Lower leg skin (tissue), 4 donors: ENCODE measurements around the gene FAM170B. TPM values are rescaled to one million over a fixed set of nuclear protein-coding genes. Genes with fewer than 3 reads are reported as not detected.

Source experiments
- DNase-seq, 2 donors: peaks; one replicate each; pipeline ENCODE4 v3.0.0-alpha.2; 2019; ENCODE audit warnings: low spot score in 2 of 2
- H3K4me3 ChIP-seq: fragments of 200-600 bp; sonication (generic); 2 replicates; pipeline ENCODE4 v1.5.1; 2017; ENCODE audit warnings: mild to moderate bottlenecking, low read depth; ENCODE audit not compliant: poor library complexity, severe bottlenecking
- POLR2A ChIP-seq, 2 donors: fragments of 450-650 bp; IDR thresholded peaks; one replicate each; pipeline ENCODE4 v1.6.1; 2016 to 2017; ENCODE audit warnings: antibody characterized with exemption in 2 of 2, mild to moderate bottlenecking in 1 of 2, moderate library complexity in 1 of 2
- WGBS, 2 donors: methylation state at CpG; one replicate each; pipeline ENCODE4 v1.1.5; 2018; 5-methylcytosine and 5-hydroxymethylcytosine counted together
- intact Hi-C: fragments of 100-400 bp; cut with DNase I; formaldehyde crosslinking; loops from one replicate; pipeline ENCODE4 v1.15.0; 2023; ENCODE audit warnings: low total_unique reads
- total RNA-seq, 4 donors: library from RNA; depleted of rRNA; stranded (reverse); fragments of >200 nt; gene quantifications; one replicate each; pipeline ENCODE4 v1.1.0, GENCODE V29; 2016
- TF ChIP-seq, protein P1 (sequence below), 3 donors: fragments of 450-650 bp; IDR thresholded peaks; one replicate each; pipeline ENCODE4 v1.5.1; 2016; ENCODE audit warnings: antibody characterized with exemption in 3 of 3, mild to moderate bottlenecking in 3 of 3, moderate library complexity in 2 of 3

The FAM170B gene
- total RNA-seq, 4 donors from 2014 or later = not detected

DNA sequence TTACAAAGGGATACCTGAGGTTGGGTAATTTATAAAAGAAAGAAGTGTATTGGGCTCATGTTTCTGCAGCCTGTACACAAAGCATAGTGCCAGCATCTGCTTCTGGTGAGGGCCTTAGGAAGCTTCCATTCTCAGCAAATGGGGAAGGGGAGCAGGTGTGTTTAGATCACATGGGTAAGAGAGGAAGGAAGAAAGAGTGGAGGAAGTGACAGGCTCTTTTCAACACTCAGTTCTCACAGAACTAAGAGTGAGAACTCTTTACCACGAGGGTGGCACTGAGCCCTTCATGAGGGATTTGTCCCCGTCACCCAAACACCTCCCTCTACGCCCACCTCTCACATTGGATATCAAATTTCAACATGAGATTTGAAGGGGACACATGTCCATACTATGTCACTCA, 506 bp upstream of the FAM170B start:
- intact Hi-C loops = no loop called here
- no peak overlapping the region for H3K4me3 ChIP-seq
- peak in 1 of 2 donors; percentile 14 for DNase-seq
- TF ChIP-seq, protein P1, sequence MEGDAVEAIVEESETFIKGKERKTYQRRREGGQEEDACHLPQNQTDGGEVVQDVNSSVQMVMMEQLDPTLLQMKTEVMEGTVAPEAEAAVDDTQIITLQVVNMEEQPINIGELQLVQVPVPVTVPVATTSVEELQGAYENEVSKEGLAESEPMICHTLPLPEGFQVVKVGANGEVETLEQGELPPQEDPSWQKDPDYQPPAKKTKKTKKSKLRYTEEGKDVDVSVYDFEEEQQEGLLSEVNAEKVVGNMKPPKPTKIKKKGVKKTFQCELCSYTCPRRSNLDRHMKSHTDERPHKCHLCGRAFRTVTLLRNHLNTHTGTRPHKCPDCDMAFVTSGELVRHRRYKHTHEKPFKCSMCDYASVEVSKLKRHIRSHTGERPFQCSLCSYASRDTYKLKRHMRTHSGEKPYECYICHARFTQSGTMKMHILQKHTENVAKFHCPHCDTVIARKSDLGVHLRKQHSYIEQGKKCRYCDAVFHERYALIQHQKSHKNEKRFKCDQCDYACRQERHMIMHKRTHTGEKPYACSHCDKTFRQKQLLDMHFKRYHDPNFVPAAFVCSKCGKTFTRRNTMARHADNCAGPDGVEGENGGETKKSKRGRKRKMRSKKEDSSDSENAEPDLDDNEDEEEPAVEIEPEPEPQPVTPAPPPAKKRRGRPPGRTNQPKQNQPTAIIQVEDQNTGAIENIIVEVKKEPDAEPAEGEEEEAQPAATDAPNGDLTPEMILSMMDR (IDR thresholded peaks at IDR 0.05) = no peak
- TF ChIP-seq POLR2A (IDR thresholded peaks at IDR 0.05) = no peak
- 60 to 70% methylated on average over 3 of the region's 3 CpGs for WGBS, 2 donors

DNA sequence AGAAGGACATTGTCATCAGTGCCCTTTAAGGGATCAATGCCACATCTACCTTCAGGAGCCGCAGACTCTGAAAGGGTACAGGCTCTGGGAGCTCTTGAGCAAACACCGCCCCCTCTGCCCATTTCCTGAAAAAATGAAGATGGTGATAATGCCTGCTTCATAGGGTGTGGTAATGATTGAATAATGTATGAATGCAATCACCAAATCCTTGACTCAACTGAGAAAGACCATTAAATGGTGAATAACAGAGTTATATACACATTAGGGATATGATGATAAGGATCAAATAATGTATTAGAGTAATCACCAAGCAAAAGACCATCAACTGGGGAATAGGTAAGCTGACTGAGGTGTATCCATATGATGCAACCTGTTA, 1.5 kb downstream of the FAM170B start:
- DNase-seq = no peak
- TF ChIP-seq, protein P1 (IDR thresholded peaks at IDR 0.05) = no peak
- TF ChIP-seq POLR2A (IDR thresholded peaks at IDR 0.05) = no peak
- no peak overlapping the region for H3K4me3 ChIP-seq
- WGBS, 2 donors = 86 to 96% methylated on average over 2 of the region's 2 CpGs
- intact Hi-C loops = no loop called here

DNA sequence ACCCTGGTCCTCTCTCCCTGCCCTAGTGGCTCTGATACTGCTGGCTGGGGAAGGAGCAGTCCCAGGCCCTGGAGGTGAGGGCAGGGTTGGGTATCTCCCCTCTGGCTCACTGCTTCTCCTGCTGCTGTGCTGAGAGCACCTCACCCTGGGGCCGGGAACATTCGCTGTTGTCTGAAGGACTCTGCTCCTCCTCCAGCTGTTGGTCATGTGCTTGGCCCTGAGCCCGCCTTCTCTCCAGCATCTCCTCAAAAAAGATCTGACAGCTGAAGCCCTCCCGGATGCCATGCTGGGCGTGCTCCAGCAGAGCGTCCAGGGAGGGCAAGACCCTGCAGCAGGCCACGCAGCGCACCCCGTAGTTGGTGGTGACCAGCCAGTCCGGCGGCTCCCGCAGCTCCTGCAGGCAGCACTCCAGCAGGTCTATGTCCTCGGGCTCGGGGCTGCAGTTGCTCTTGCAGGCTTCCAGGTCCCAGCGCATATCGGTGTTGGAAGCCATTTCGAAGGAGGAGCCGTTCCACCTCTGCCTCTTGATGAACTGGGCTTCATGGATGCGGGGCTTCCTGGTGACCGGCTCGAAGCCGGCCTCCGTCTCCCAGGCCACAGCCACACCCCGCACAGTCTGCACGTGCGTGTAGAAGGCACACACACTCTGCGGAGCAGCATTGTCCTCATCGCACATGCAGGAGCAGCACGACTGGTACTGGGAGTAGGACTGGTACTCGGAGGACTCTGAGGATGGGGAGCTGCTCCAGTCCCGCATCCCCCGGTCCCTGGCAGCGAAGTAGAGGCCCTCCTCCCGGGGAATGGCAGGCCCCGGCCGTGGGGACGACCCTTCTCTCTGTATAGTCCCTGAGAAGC, 2.1 kb downstream of the FAM170B start:
- 82% methylated on average over 33 of the region's 37 CpGs for WGBS, 2 donors
- peak in 1 of 2 donors; percentile 79 for DNase-seq
- no peak for TF ChIP-seq POLR2A (IDR thresholded peaks at IDR 0.05)
- TF ChIP-seq, protein P1 (IDR thresholded peaks at IDR 0.05) = no peak
- H3K4me3 ChIP-seq = no peak overlapping the region
- intact Hi-C loops = no loop called here

DNA sequence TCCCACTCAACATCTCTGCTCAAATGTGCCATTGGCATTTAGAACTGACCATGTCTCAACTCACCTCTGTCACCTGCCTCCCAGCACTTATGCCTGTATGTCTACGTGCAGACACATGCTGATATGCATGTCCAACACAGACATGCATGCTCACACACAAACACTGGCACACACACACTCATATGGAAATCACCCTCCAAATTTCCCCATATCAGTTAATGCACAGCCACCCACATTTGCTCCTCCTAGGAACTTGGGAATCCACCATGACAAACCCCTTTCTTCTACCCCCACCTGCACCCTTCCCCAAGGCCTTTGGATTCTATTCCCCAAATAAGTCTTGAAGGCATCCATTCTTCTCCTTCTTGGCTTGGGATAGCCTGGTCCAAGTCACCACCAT, 4.4 kb downstream of the FAM170B start:
- intact Hi-C loops = no loop called here
- no peak for TF ChIP-seq POLR2A (IDR thresholded peaks at IDR 0.05)
- TF ChIP-seq, protein P1 (IDR thresholded peaks at IDR 0.05) = no peak
- 63 to 74% methylated on average over 1 of the region's 1 CpG for WGBS, 2 donors
- H3K4me3 ChIP-seq = no peak overlapping the region
- DNase-seq = peak in 1 of 2 donors; percentile 53

DNA sequence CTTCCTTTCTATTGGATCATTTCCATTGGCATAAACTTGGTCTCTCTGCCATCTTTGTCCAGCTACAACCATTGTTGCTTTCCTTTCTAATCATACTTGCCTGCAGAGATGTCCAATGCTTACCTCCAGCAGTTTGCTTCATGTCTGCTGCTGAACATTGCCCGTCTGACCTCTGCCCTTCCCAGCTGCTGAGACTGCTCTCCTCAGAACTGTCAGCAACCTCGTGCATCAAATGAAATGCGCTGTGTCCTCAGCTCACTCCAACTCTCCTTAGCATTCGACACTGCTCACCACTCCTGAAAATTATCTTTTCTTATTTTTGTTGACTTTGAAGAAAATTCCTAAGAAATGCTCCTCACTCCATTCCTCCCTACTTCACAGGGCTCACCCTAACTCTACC, 5.0 kb downstream of the FAM170B start:
- intact Hi-C loops = no loop called here
- H3K4me3 ChIP-seq = no peak overlapping the region
- WGBS, 2 donors = 87 to 89% methylated on average over 4 of the region's 4 CpGs
- DNase-seq = peak in 1 of 2 donors; percentile 26
- TF ChIP-seq, protein P1 (IDR thresholded peaks at IDR 0.05) = no peak
- no peak for TF ChIP-seq POLR2A (IDR thresholded peaks at IDR 0.05)
